Panc1 (cell line): ENCODE measurements around the gene FILIP1L. TPM values are rescaled to one million over a fixed set of nuclear protein-coding genes. Genes with fewer than 3 reads are reported as not detected.

Source experiments
- ATAC-seq: fragments of 200-7000 bp; cut with Tn5 transposase; 2 replicates; pipeline ENCODE4 v1.9.1; 2020; ENCODE audit warnings: mild to moderate bottlenecking, moderate library complexity
- BruUV-seq: library from RNA; stranded (reverse); fragments of 400-500 nt; replicated peaks from 2 replicates; lab custom pipeline; 2021; lab: Mats Ljungman, UMichigan
- CTCF ChIA-PET: fragments of 300-600 bp; sonication (Branson Sonifier 250); formaldehyde crosslinking; loops from one replicate; lab custom pipeline; 2022; ENCODE audit warnings: antibody characterized with exemption; lab: Charles Lee
- POLR2A ChIA-PET: fragments of 300-600 bp; sonication (Branson Sonifier 250); formaldehyde crosslinking; loops from one replicate; lab custom pipeline; 2022; ENCODE audit warnings: antibody characterized with exemption; lab: Charles Lee
- DNase-seq: peaks from one replicate; pipeline ENCODE4 v3.0.0-alpha.2; 2010; ENCODE audit warnings: low read depth, low spot score
- H3K27ac ChIP-seq: 2 replicates; pipeline ENCODE4 v1.5.1; 2011; ENCODE audit warnings: mild to moderate bottlenecking, low read length, inconsistent platforms
- H3K27me3 ChIP-seq: fragments of 200-500 bp; sonication (Bioruptor generic); 2 replicates; pipeline ENCODE4 v1.6.0; 2014; ENCODE audit warnings: low read length, inconsistent platforms; ENCODE audit not compliant: control insufficient read depth, insufficient read depth
- H3K36me3 ChIP-seq: fragments of 200-500 bp; sonication (Bioruptor generic); 2 replicates; pipeline ENCODE4 v1.5.1; 2014; ENCODE audit warnings: inconsistent platforms, mild to moderate bottlenecking, low read length, moderate library complexity; ENCODE audit not compliant: control insufficient read depth, insufficient read depth
- H3K4me1 ChIP-seq: 2 replicates; pipeline ENCODE4 v1.5.1; 2011; ENCODE audit warnings: inconsistent platforms, mild to moderate bottlenecking, low read length, moderate library complexity; ENCODE audit not compliant: control insufficient read depth, insufficient read depth
- H3K4me3 ChIP-seq, 2 experiments: 2 replicates each; pipeline ENCODE4 v1.5.1; 2011 to 2012; ENCODE audit warnings: low read depth in 2 of 2, low read length in 2 of 2, mild to moderate bottlenecking in 2 of 2, inconsistent platforms in 1 of 2, moderate library complexity in 1 of 2
- H3K9me3 ChIP-seq: fragments of 200-500 bp; sonication (Bioruptor generic); 2 replicates; pipeline ENCODE4 v1.5.1; 2014; ENCODE audit warnings: low read depth, mild to moderate bottlenecking, inconsistent platforms, low read length, moderate library complexity; ENCODE audit not compliant: control insufficient read depth, insufficient read depth
- CTCF ChIP-seq: fragments of 450-650 bp; IDR thresholded peaks from 2 replicates; pipeline ENCODE4 v1.5.1; 2017; ENCODE audit warnings: mild to moderate bottlenecking
- POLR2AphosphoS5 ChIP-seq: IDR thresholded peaks from 2 replicates; pipeline ENCODE4 v1.6.1; 2012; ENCODE audit warnings: mild to moderate bottlenecking, low read depth, low read length, moderate library complexity
- REST ChIP-seq, 2 experiments: IDR thresholded peaks; 2 replicates each; pipeline ENCODE4 v1.6.1; 2011 to 2012; ENCODE audit warnings: low read depth in 2 of 2, control low read depth in 1 of 2, low read length in 1 of 2, mild to moderate bottlenecking in 1 of 2, moderate library complexity in 1 of 2; ENCODE audit not compliant: insufficient read depth in 1 of 2
- SIN3A ChIP-seq: IDR thresholded peaks from 2 replicates; pipeline ENCODE4 v1.6.1; 2012; ENCODE audit warnings: low read depth, mild to moderate bottlenecking, low read length, moderate library complexity, borderline replicate concordance; ENCODE audit not compliant: insufficient read depth
- TCF7L2 ChIP-seq: IDR thresholded peaks from 2 replicates; pipeline ENCODE4 v1.6.1; 2011; ENCODE audit warnings: mild to moderate bottlenecking, low read depth, low read length, inconsistent platforms
- in situ Hi-C: cut with HindIII; loops from 2 replicates; pipeline ENCODE4 v1.10.0; 2016; ENCODE audit warnings: low sequenced_read_pairs, low pct_unique_long_range_greater_than_20kb
- intact Hi-C: fragments of 100-400 bp; cut with micrococcal nuclease; formaldehyde crosslinking; loops from one replicate; pipeline ENCODE4 v1.10.0; 2022; ENCODE audit not compliant: unreplicated experiment
- total RNA-seq: library from RNA; stranded (reverse); gene quantifications from one replicate; pipeline ENCODE4 v1.2.1, GENCODE V29; 2021; ENCODE audit not compliant: unreplicated experiment

Gene FILIP1L
- total RNA-seq, 1 experiment from 2014 or later, result 3.2 TPM

- H3K4me1 ChIP-seq, result no peaks in the 10 kb centered on the region
- intact Hi-C loops, result no loop called here
- in situ Hi-C loops, result no loop called here
- BruUV-seq, result no TSS peak
- no peak for TF ChIP-seq TCF7L2
- ChIA-PET CTCF (no interaction called here), POLR2A (no interaction called here)
- H3K36me3 ChIP-seq, result no peaks in the 10 kb centered on the region
- no peaks in the 10 kb centered on the region for H3K27me3 ChIP-seq
- ATAC-seq (no peak), DNase-seq (no peak)
- no peak overlapping the region for H3K27ac ChIP-seq
- no peaks in the 10 kb centered on the region for H3K9me3 ChIP-seq
- no peak overlapping the region for H3K4me3 ChIP-seq
Observed at GRCh38 chr3:100122321-100122720, 8.0 kb upstream of the FILIP1L start.

- Histone ChIP-seq H3K36me3 (no peaks in the 10 kb centered on the region), H3K4me1 (no peaks in the 10 kb centered on the region), H3K27me3 (no peaks in the 10 kb centered on the region), H3K27ac (no peak overlapping the region), H3K4me3 (no peak overlapping the region), H3K9me3 (no peaks in the 10 kb centered on the region)
- POLR2A ChIA-PET, result no interaction called here
- no peak for DNase-seq
- TF ChIP-seq POLR2AphosphoS5 (no peak), CTCF (no peak), TCF7L2 (no peak), REST (IDR thresholded peaks at IDR 0.05; ENCODE audit: insufficient read depth in 1 of 2, low read depth in 2 of 2, low read length in 1 of 2) (no peak), SIN3A (no peak)
- intact Hi-C loops, result no loop called here
- CTCF ChIA-PET, result no interaction called here
- in situ Hi-C loops, result no loop called here
- ATAC-seq, result no peak
- no TSS peak for BruUV-seq
Observed at GRCh38 chr3:100120693-100121092, 6.4 kb upstream of the FILIP1L start.

DNA sequence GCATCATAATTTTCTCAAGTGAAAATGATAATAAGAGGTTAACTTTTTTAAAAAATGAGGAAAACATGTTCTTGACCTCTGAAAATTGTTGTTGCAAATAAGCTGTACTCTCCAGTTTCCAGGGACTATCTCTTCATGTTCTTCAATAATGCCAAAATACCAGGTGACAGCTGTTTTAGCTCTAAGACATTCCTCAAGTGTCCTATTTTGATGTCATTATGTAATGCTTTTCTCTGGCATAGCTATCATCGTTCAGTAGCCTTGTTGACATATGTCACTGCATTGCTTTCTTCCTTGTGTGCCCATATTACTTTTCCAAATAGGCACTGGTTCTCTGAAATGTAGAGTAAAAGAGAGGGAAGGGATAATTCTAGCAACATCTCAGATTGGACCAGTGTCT lies 5.7 kb upstream of the FILIP1L start:
- Histone ChIP-seq H3K9me3 (no peaks in the 10 kb centered on the region), H3K36me3 (no peaks in the 10 kb centered on the region), H3K27ac (no peak overlapping the region), H3K27me3 (no peaks in the 10 kb centered on the region), H3K4me1 (no peaks in the 10 kb centered on the region), H3K4me3 (no peak overlapping the region)
- no TSS peak for BruUV-seq
- intact Hi-C loops, result no loop called here
- in situ Hi-C loops, result no loop called here
- TF ChIP-seq TCF7L2, result no peak
- no peak for TF ChIP-seq POLR2AphosphoS5
- TF ChIP-seq SIN3A, result no peak
- TF ChIP-seq CTCF, result no peak
- no peak for TF ChIP-seq REST (IDR thresholded peaks at IDR 0.05; ENCODE audit: insufficient read depth in 1 of 2, low read depth in 2 of 2, low read length in 1 of 2)
- ATAC-seq (no peak), DNase-seq (no peak)
- ChIA-PET CTCF (no interaction called here), POLR2A (no interaction called here)
